ENCODE measurements around the gene VPS37B.
"Not testable (repeated sequence)": the region's sequence is repeated elsewhere in the genome, so short reads cannot be mapped to it uniquely, and the experiment has no call there.

VPS37B gene

GRCh38 chr12:122908915-122909314 lies 13.0 kb upstream of the VPS37B start:
- TF ChIP-seq, protein P1, sequence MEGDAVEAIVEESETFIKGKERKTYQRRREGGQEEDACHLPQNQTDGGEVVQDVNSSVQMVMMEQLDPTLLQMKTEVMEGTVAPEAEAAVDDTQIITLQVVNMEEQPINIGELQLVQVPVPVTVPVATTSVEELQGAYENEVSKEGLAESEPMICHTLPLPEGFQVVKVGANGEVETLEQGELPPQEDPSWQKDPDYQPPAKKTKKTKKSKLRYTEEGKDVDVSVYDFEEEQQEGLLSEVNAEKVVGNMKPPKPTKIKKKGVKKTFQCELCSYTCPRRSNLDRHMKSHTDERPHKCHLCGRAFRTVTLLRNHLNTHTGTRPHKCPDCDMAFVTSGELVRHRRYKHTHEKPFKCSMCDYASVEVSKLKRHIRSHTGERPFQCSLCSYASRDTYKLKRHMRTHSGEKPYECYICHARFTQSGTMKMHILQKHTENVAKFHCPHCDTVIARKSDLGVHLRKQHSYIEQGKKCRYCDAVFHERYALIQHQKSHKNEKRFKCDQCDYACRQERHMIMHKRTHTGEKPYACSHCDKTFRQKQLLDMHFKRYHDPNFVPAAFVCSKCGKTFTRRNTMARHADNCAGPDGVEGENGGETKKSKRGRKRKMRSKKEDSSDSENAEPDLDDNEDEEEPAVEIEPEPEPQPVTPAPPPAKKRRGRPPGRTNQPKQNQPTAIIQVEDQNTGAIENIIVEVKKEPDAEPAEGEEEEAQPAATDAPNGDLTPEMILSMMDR (IDR thresholded peaks at IDR 0.05; ENCODE audit: insufficient read depth, low read depth, low read length, missing control alignments): no peak
- no peak for DNase-seq (ENCODE audit: low read depth)
- H3K4me3 ChIP-seq (ENCODE audit: low read depth, low read length): no peak overlapping the region

GRCh38 chr12:122905258-122905657 lies 9.3 kb upstream of the VPS37B start:
- not testable (repeated sequence) for H3K4me3 ChIP-seq (ENCODE audit: low read depth, low read length); DNase-seq (ENCODE audit: low read depth)

DNA sequence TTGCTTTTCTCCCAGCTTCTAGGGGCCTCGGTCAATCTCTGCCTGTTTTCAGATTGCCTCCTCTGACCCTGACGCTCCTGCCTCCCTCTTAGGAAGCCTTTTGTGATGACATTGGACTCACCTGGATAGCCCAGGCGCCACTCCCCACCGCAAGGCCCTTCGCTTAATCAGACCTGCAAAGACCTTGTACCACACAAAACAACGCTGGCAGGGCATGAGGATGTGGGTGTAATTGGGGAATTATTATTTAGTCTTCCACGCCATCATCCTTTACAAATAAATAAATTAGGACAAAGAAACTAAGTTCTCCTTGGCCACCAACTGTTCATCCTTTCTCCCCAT lies 7.7 kb upstream of the VPS37B start:
- H3K4me3 ChIP-seq (ENCODE audit: low read depth, low read length): no peak overlapping the region
- TF ChIP-seq, protein P1 (IDR thresholded peaks at IDR 0.05; ENCODE audit: insufficient read depth, low read depth, low read length, missing control alignments): no peak
- no peak for DNase-seq (ENCODE audit: low read depth)

DNA sequence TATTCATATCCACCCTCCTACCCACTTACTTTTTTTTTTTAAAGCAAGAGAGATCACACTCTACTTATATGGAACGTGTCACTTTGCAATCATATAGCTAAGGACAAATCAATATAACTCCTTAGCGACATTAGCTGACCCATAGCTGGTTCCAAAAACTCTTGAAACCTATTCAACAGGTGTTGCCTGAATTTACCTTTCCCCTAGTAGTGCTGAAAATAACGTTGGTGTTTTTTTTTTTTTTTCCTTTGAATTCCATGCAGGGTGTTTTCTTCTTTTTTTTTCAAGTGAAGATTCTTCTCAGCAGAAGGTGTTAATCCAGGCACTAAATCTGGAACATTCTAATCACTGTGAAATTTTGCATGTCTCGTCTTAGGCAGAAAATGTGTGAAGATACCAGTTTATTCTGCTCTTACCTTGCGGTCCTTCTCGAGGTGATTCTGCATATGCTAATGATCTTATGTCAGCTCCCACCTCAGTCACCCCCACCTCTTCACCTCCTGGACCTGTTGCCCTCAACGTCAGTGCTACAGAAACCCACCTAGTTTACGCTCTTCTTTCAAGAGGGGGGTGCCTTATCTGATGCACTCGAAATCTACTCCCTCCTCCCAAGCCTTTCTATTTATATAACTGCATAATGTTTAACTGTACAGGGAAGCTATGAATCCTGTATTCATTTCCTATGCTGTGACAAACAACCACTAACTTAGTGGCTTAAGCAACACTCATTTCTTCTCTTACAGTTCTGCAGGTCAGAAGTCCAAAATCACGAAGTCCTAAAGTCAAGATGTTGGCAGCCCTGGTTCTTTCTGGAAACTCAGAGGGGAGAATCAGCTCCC lies 7.1 kb upstream of the VPS37B start:
- TF ChIP-seq, protein P1 (IDR thresholded peaks at IDR 0.05; ENCODE audit: insufficient read depth, low read depth, low read length, missing control alignments): no peak
- no peak for DNase-seq (ENCODE audit: low read depth)
- H3K4me3 ChIP-seq (ENCODE audit: low read depth, low read length): no peak overlapping the region

- TF ChIP-seq, protein P1 (IDR thresholded peaks at IDR 0.05; ENCODE audit: insufficient read depth, low read depth, low read length, missing control alignments): no peak
- H3K4me3 ChIP-seq (ENCODE audit: low read depth, low read length): no peak overlapping the region
- no peak for DNase-seq (ENCODE audit: low read depth)
Measured at GRCh38 chr12:122899887-122900286, 4.0 kb upstream of the VPS37B start.

- no peak overlapping the region for H3K4me3 ChIP-seq (ENCODE audit: low read depth, low read length)
- TF ChIP-seq, protein P1 (IDR thresholded peaks at IDR 0.05; ENCODE audit: insufficient read depth, low read depth, low read length, missing control alignments): no peak
- no peak for DNase-seq (ENCODE audit: low read depth)
Measured at GRCh38 chr12:122896662-122897061, 738 bp upstream of the VPS37B start.

DNA sequence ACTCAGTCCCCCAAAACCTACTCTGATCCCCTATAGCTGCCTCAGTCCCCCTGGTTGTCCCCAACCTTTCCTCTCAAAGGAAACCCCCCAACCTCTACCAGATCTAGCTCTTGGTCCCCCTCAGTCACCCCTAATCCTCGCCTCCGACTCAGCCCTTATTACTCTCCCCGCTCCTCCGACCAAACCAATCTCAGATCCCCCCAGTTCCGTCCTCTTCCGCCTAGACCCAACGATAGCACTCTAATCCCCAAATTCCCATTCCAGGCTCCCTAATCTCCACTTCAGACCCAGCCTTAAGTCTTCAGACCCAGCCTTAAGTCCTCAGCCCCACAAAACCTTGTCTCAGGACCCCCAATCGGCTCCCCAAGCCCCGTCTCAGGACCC lies 612 bp downstream of the VPS37B start:
- H3K4me3 ChIP-seq (ENCODE audit: low read depth, low read length): peak overlapping the region; percentile 71
- DNase-seq (ENCODE audit: low read depth): no peak
- TF ChIP-seq, protein P1 (IDR thresholded peaks at IDR 0.05; ENCODE audit: insufficient read depth, low read depth, low read length, missing control alignments): no peak

Measured in GM12865 (cell line).